Measurements from ENCODE around the gene PLA2R1.

GRCh38 chr2:159942146-159942545, 120.3 kb downstream of the PLA2R1 start:
- TF ChIP-seq, protein P1, sequence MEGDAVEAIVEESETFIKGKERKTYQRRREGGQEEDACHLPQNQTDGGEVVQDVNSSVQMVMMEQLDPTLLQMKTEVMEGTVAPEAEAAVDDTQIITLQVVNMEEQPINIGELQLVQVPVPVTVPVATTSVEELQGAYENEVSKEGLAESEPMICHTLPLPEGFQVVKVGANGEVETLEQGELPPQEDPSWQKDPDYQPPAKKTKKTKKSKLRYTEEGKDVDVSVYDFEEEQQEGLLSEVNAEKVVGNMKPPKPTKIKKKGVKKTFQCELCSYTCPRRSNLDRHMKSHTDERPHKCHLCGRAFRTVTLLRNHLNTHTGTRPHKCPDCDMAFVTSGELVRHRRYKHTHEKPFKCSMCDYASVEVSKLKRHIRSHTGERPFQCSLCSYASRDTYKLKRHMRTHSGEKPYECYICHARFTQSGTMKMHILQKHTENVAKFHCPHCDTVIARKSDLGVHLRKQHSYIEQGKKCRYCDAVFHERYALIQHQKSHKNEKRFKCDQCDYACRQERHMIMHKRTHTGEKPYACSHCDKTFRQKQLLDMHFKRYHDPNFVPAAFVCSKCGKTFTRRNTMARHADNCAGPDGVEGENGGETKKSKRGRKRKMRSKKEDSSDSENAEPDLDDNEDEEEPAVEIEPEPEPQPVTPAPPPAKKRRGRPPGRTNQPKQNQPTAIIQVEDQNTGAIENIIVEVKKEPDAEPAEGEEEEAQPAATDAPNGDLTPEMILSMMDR (conservative IDR thresholded peaks at IDR 0.05; ENCODE audit: low read length) = no peak
- no peak for TF ChIP-seq EZH2phosphoT487 (IDR thresholded peaks at IDR 0.05; ENCODE audit: borderline replicate concordance)

Measured in Loucy (cell line).